Measurements from ENCODE around the gene ZNF385A.
A peak's percentile ranks its signal among the peaks of the same experiment; 100 is the strongest.

ZNF385A gene

GRCh38 chr12:54377797-54378515 lies 6.6 kb downstream of the ZNF385A start:
- TF ChIP-seq CTCF (IDR thresholded peaks at IDR 0.05; ENCODE audit: borderline replicate concordance, extremely low read depth, low read length, poor library complexity, severe bottlenecking) (no peak), EZH2 (IDR thresholded peaks at IDR 0.05; ENCODE audit: borderline replicate concordance, low read depth, low read length, severe bottlenecking) (no peak)
- no peak for DNase-seq
- Histone ChIP-seq H3K9ac (ENCODE audit: low read depth, low read length) (no peak overlapping the region), H4K20me1 (ENCODE audit: insufficient read depth, low read length) (no peaks in the 10 kb centered on the region), H3K4me1 (ENCODE audit: insufficient read depth, low read length) (peaks cover 16% of the 10 kb centered on the region), H3K79me2 (ENCODE audit: insufficient read depth, low read length) (no peaks in the 10 kb centered on the region), H3K36me3 (ENCODE audit: insufficient read depth, low read length) (no peaks in the 10 kb centered on the region), H2AFZ (ENCODE audit: low read depth, low read length) (no peak overlapping the region), H3K9me3 (ENCODE audit: insufficient read depth, low read length, severe bottlenecking) (no peaks in the 10 kb centered on the region), H3K27me3 (ENCODE audit: insufficient read depth, low read length, poor library complexity) (peaks cover 8% of the 10 kb centered on the region), H3K4me2 (ENCODE audit: insufficient read depth, low read length) (peak overlapping the region; percentile 78; the same call in 1 of the 2 replicates), H3K4me3 (ENCODE audit: low read depth in 1 of 2, low read length in 2 of 2) (no peak overlapping the region), H3K27ac (ENCODE audit: low read length) (no peak overlapping the region)
- no peak for ATAC-seq (ENCODE audit: insufficient read depth, low read depth)

- Histone ChIP-seq H3K4me1 (ENCODE audit: insufficient read depth, low read length) (peaks cover 17% of the 10 kb centered on the region), H3K79me2 (ENCODE audit: insufficient read depth, low read length) (no peaks in the 10 kb centered on the region), H3K36me3 (ENCODE audit: insufficient read depth, low read length) (no peaks in the 10 kb centered on the region), H4K20me1 (ENCODE audit: insufficient read depth, low read length) (no peaks in the 10 kb centered on the region), H3K4me2 (ENCODE audit: insufficient read depth, low read length) (no peak overlapping the region), H2AFZ (ENCODE audit: low read depth, low read length) (no peak overlapping the region), H3K9ac (ENCODE audit: low read depth, low read length) (no peak overlapping the region), H3K9me3 (ENCODE audit: insufficient read depth, low read length, severe bottlenecking) (no peaks in the 10 kb centered on the region), H3K27me3 (ENCODE audit: insufficient read depth, low read length, poor library complexity) (peaks cover 8% of the 10 kb centered on the region), H3K4me3 (ENCODE audit: low read depth in 1 of 2, low read length in 2 of 2) (no peak overlapping the region), H3K27ac (ENCODE audit: low read length) (no peak overlapping the region)
- TF ChIP-seq EZH2 (IDR thresholded peaks at IDR 0.05; ENCODE audit: borderline replicate concordance, low read depth, low read length, severe bottlenecking) (no peak), CTCF (IDR thresholded peaks at IDR 0.05; ENCODE audit: borderline replicate concordance, extremely low read depth, low read length, poor library complexity, severe bottlenecking) (no peak)
- DNase-seq (no peak), ATAC-seq (ENCODE audit: insufficient read depth, low read depth) (no peak)
Measured at GRCh38 chr12:54377007-54377406, 7.5 kb downstream of the ZNF385A start.

GRCh38 chr12:54376596-54376995 lies 7.9 kb downstream of the ZNF385A start:
- Histone ChIP-seq H2AFZ (ENCODE audit: low read depth, low read length) (no peak overlapping the region), H3K9me3 (ENCODE audit: insufficient read depth, low read length, severe bottlenecking) (no peaks in the 10 kb centered on the region), H3K27ac (ENCODE audit: low read length) (no peak overlapping the region), H3K79me2 (ENCODE audit: insufficient read depth, low read length) (no peaks in the 10 kb centered on the region), H3K4me3 (ENCODE audit: low read depth in 1 of 2, low read length in 2 of 2) (no peak overlapping the region), H4K20me1 (ENCODE audit: insufficient read depth, low read length) (no peaks in the 10 kb centered on the region), H3K9ac (ENCODE audit: low read depth, low read length) (no peak overlapping the region), H3K4me2 (ENCODE audit: insufficient read depth, low read length) (no peak overlapping the region), H3K36me3 (ENCODE audit: insufficient read depth, low read length) (no peaks in the 10 kb centered on the region), H3K27me3 (ENCODE audit: insufficient read depth, low read length, poor library complexity) (peaks cover 8% of the 10 kb centered on the region), H3K4me1 (ENCODE audit: insufficient read depth, low read length) (peaks cover 21% of the 10 kb centered on the region)
- DNase-seq, result no peak
- no peak for ATAC-seq (ENCODE audit: insufficient read depth, low read depth)
- TF ChIP-seq CTCF (IDR thresholded peaks at IDR 0.05; ENCODE audit: borderline replicate concordance, extremely low read depth, low read length, poor library complexity, severe bottlenecking), result no peak
- no peak for TF ChIP-seq EZH2 (IDR thresholded peaks at IDR 0.05; ENCODE audit: borderline replicate concordance, low read depth, low read length, severe bottlenecking)

All from DND-41 (cell line).